Loucy (cell line): ENCODE measurements around the gene PHACTR1.

Source experiments
- H2AFZ ChIP-seq: fragments of 200-600 bp; sonication (generic); 2 replicates; pipeline ENCODE4 v1.6.0; 2016; ENCODE audit warnings: antibody characterized with exemption, mild to moderate bottlenecking, low read length, moderate library complexity
- H3F3A ChIP-seq: fragments of 200-600 bp; 2 replicates; pipeline ENCODE4 v1.6.0; 2016; ENCODE audit warnings: antibody characterized with exemption, low read depth, mild to moderate bottlenecking
- H3K27me3 ChIP-seq: fragments of 200-600 bp; sonication (generic); 2 replicates; pipeline ENCODE4 v1.6.1; 2014; ENCODE audit warnings: low read length, mild to moderate bottlenecking; ENCODE audit not compliant: insufficient read depth, poor library complexity, severe bottlenecking
- H3K36me3 ChIP-seq: fragments of 200-600 bp; sonication (generic); 2 replicates; pipeline ENCODE4 v1.6.1; 2016; ENCODE audit warnings: low read length; ENCODE audit not compliant: insufficient read depth
- H3K4me1 ChIP-seq: fragments of 200-600 bp; sonication (generic); 2 replicates; pipeline ENCODE4 v1.5.1; 2014; ENCODE audit warnings: low read length, mild to moderate bottlenecking; ENCODE audit not compliant: insufficient read depth, poor library complexity, severe bottlenecking
- H3K4me2 ChIP-seq: fragments of 200-600 bp; sonication (generic); 2 replicates; pipeline ENCODE4 v1.6.0; 2014; ENCODE audit warnings: antibody characterized with exemption, low read length, low read depth, mild to moderate bottlenecking; ENCODE audit not compliant: poor library complexity, severe bottlenecking
- H3K4me3 ChIP-seq: fragments of 200-600 bp; sonication (generic); 2 replicates; pipeline ENCODE4 v1.5.1; 2014; ENCODE audit warnings: low read length, mild to moderate bottlenecking, mixed read lengths; ENCODE audit not compliant: poor library complexity, severe bottlenecking
- H3K79me2 ChIP-seq: fragments of 200-600 bp; sonication (generic); 2 replicates; pipeline ENCODE4 v1.6.1; 2014; ENCODE audit warnings: low read length; ENCODE audit not compliant: insufficient read depth
- H3K9ac ChIP-seq: fragments of 200-600 bp; sonication (generic); 2 replicates; pipeline ENCODE4 v1.6.0; 2014; ENCODE audit warnings: mild to moderate bottlenecking, low read depth, low read length, moderate library complexity; ENCODE audit not compliant: poor library complexity, severe bottlenecking
- H3K9me2 ChIP-seq: fragments of 200-600 bp; sonication (generic); replicated peaks from 2 replicates; pipeline ENCODE4 v1.6.1; 2016; ENCODE audit warnings: low read depth, low read length, mixed read lengths
- H3K9me3 ChIP-seq: fragments of 200-600 bp; sonication (generic); 2 replicates; pipeline ENCODE4 v1.6.1; 2014; ENCODE audit warnings: mild to moderate bottlenecking, antibody characterized with exemption, low read length, low read depth; ENCODE audit not compliant: insufficient read depth
- H4K20me1 ChIP-seq: fragments of 200-600 bp; sonication (generic); 2 replicates; pipeline ENCODE4 v1.6.0; 2014; ENCODE audit warnings: antibody characterized with exemption, low read length, mild to moderate bottlenecking; ENCODE audit not compliant: insufficient read depth, poor library complexity, severe bottlenecking
- CTCF ChIP-seq: fragments of 200-600 bp; sonication (generic); conservative IDR thresholded peaks from 2 replicates; pipeline ENCODE4 v1.5.1; 2014; ENCODE audit warnings: mild to moderate bottlenecking, antibody characterized with exemption, low read length
- EZH2phosphoT487 ChIP-seq: fragments of 200-600 bp; IDR thresholded peaks from 2 replicates; pipeline ENCODE4 v1.6.1; 2018; ENCODE audit warnings: antibody characterized with exemption, mild to moderate bottlenecking, moderate library complexity, borderline replicate concordance

Gene PHACTR1

GRCh38 chr6:13014504-13015378, 298.2 kb downstream of the PHACTR1 start:
- Histone ChIP-seq H3K4me1 (no peaks in the 10 kb centered on the region), H3K27me3 (no peaks in the 10 kb centered on the region), H3K9me2 (no peaks in the 10 kb centered on the region), H3K4me3 (no peak overlapping the region), H3F3A (no peaks in the 10 kb centered on the region), H3K9me3 (no peaks in the 10 kb centered on the region), H2AFZ (no peak overlapping the region), H3K36me3 (no peaks in the 10 kb centered on the region), H3K79me2 (no peaks in the 10 kb centered on the region), H4K20me1 (no peaks in the 10 kb centered on the region), H3K4me2 (no peak overlapping the region), H3K9ac (no peak overlapping the region)
- TF ChIP-seq EZH2phosphoT487 (no peak), CTCF (no peak)

GRCh38 chr6:13015379-13015681, 298.8 kb downstream of the PHACTR1 start:
- Histone ChIP-seq H3K4me2 (no peak overlapping the region), H3K9ac (no peak overlapping the region), H3K9me3 (no peaks in the 10 kb centered on the region), H2AFZ (no peak overlapping the region), H3K4me1 (no peaks in the 10 kb centered on the region), H3K36me3 (no peaks in the 10 kb centered on the region), H3K4me3 (no peak overlapping the region), H3K79me2 (no peaks in the 10 kb centered on the region), H3K27me3 (no peaks in the 10 kb centered on the region), H3F3A (no peaks in the 10 kb centered on the region), H3K9me2 (no peaks in the 10 kb centered on the region), H4K20me1 (no peaks in the 10 kb centered on the region)
- TF ChIP-seq EZH2phosphoT487 = no peak
- no peak for TF ChIP-seq CTCF

- H3K9me2 ChIP-seq = no peaks in the 10 kb centered on the region
- H3K79me2 ChIP-seq = no peaks in the 10 kb centered on the region
- H3K36me3 ChIP-seq = no peaks in the 10 kb centered on the region
- H3K27me3 ChIP-seq = no peaks in the 10 kb centered on the region
- no peaks in the 10 kb centered on the region for H3K9me3 ChIP-seq
- no peak overlapping the region for H3K4me3 ChIP-seq
- no peak for TF ChIP-seq CTCF
- TF ChIP-seq EZH2phosphoT487 = no peak
- no peaks in the 10 kb centered on the region for H3F3A ChIP-seq
- H2AFZ ChIP-seq = no peak overlapping the region
- no peaks in the 10 kb centered on the region for H4K20me1 ChIP-seq
- no peak overlapping the region for H3K9ac ChIP-seq
- H3K4me1 ChIP-seq = no peaks in the 10 kb centered on the region
- no peak overlapping the region for H3K4me2 ChIP-seq
Measured at GRCh38 chr6:13024616-13025015, 308.0 kb downstream of the PHACTR1 start.
